NCI-H510A treated with DMSO at 0.1 percent for 48 hours (cell line): ENCODE measurements around the gene TMEM119.

ENCODE experiments used
- DNase-seq: peaks from one replicate; lab custom pipeline; 2025; lab: John Stamatoyannopoulos, UW

Gene TMEM119

DNA sequence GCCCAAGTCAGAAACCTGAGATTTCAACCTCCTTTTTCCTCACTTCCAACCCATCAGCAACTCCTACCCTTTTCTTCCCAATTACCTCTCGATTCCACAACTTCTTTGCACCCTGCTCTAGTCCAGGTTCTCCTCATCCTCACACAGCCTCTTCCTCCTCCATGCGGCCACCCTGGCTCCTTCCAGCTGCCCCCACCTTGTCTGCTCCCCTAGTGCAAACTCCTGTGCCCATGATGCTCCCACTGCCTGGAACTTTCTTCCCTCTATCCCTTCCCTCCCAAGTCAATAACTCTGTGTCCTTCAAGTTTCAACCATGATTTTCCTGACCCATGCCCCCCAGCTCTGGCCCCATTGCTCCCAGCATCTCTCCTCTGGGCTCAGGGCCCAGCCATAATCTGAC lies 18.5 kb upstream of the TMEM119 start:
- DNase-seq = no peak

- no peak for DNase-seq
Observed at GRCh38 chr12:108615918-108616317, 18.0 kb upstream of the TMEM119 start.

DNA sequence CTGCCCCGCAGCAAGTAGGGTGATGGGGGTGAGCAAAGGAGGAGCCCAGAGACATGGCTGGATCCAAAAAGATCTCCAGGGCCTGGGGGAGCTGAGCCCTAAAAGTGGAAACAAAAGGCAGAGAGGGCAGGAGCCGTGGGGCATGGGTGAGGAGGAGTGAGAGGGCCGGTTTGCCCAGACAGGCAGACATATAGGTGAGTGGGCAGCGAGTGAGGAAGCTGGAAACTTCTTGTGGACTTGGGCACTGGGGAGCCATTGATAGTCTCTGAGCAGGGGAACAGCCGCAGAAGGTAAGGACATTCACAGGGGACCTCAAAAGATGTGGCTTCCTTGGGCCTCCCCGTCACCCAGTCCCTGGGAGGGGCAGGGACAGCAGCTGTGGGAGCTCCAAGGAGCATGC lies 16.8 kb upstream of the TMEM119 start:
- no peak for DNase-seq

- DNase-seq = no peak
Observed at GRCh38 chr12:108614041-108614440, 16.2 kb upstream of the TMEM119 start.

GRCh38 chr12:108613548-108613947 lies 15.7 kb upstream of the TMEM119 start:
- DNase-seq = no peak

- DNase-seq = no peak
Observed at GRCh38 chr12:108612788-108613282, 15.0 kb upstream of the TMEM119 start.

DNA sequence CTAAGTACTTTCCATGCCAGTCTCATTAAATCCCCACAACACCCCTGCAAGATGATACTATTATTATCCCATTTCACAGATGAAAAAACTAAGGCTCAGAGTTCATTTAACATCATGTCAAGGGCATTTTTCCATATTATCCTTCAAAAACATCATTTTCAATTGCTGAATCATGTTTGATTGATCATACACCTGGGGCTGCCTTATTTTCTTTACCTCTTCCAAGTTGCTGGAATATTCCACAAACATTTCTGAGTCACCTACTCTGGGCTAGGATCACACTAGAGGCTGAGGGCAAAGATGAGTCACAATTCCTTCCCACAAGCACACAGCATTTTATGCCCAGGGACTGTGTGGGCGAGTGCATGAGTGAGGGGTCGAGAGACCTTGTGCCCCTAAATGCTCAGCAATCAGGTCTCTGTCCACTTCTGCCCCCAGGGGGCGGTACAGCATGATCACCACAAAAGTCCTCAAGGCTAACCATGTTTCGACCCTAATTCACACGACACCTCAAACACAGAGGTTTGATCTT lies 14.1 kb upstream of the TMEM119 start:
- DNase-seq = no peak

GRCh38 chr12:108610856-108611605 lies 13.1 kb upstream of the TMEM119 start:
- DNase-seq = no peak

GRCh38 chr12:108610336-108610815 lies 12.5 kb upstream of the TMEM119 start:
- DNase-seq = no peak

DNA sequence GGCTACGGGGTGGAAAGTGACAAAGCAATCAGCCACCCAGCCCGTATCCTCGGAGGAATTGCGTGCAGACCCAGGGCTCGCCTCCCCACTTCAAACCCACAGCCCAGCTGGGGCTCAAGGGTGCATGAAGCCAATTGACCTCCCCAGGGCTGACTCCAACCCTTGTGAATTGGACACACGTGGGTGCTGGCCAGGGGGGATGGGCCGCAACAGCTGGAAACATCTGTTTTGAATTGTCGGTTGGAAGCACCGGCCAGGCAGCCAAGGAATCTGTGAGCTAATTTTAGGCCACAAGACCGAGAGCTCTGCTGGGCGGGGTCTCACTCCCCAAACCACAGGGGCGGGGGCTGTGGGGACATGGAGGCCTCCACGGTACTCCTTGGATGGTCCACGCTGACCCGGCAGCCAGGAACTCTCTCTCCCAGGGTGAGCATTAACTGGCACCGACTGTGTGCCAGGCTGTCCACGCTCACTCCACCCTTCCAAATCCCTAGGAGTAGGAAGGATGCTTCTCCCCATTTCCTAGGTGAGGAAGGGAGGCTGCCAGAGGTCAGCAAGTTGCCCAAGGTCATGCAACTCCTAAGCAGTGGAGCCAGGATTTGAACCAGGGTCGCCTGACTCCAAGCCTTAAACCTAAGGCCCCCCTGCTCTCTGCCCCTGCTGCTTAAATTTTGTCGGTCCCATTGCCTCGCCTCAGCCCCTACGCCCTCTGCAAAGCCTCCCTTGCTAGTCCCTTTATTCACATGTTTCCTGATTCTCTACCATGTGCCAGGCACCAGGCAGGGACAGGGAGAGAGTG lies 11.9 kb upstream of the TMEM119 start:
- no peak for DNase-seq

DNA sequence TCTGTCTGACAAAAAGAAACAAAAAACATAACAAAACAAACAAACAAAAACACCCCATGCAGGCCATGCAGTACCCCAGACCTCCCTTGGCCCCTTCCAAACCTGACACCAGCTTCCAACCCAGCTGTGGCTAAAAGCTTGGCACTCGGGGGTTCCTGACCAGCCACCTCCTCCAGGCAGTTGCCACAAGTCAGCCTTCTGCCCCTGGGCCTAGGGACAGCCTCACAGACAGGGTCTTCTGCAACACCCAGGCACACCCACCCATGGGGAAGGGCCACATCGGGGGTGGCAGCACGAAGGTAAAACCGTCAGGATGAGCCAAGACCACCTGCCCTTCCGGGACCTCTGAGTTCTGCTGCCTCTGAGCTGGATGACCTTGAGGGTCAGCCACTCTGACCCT lies 10.7 kb upstream of the TMEM119 start:
- no peak for DNase-seq

DNA sequence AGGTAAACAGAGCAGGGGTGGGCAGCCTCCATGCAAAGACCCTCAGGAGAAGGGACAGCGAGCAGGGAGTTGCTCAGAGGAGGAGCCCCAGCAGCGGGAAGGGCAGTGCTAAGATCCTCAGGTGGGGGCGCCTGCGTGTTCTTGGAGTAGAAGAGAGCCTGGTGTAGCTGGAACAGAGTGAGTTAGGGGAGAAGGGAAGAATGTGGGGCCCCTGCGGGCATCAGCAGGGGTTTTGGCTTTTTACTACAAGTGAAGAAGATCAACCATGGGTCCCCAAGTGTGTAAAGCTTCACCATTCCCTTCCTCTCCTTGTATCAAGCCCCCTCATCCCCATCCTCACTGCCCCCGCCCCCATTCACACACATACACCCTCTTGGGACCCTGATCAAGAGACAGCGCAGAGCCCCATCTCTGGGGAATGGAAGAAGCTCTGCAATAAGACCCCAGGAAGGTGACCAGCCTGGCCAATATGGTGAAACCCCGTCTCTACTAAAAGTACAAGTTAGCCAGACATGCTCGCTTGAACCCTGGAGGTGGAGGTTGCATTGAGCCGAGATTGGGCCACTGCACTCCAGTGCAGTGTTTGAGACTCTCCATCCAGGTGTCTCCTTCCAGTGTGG lies 10.2 kb upstream of the TMEM119 start:
- DNase-seq = no peak

DNA sequence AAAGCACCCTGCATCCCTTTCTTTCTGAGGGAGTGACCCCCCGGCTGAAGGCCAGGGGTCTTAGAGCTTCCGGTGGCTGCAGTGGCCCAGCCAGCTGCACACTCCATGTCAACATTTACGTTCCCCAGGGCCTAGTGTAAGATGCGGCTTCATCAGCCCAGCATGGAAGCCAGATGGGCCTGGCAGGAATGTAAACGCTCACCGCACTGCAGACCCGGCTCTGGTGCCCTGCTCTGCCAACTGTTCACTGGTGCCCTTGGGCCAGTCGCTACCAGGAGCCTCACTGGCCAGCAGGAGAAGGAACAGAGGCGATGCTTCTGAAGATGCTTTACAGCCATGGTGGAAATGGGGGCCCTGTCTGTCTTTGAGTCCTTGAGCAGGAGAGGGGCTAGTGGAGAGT lies 8.6 kb upstream of the TMEM119 start:
- no peak for DNase-seq

DNA sequence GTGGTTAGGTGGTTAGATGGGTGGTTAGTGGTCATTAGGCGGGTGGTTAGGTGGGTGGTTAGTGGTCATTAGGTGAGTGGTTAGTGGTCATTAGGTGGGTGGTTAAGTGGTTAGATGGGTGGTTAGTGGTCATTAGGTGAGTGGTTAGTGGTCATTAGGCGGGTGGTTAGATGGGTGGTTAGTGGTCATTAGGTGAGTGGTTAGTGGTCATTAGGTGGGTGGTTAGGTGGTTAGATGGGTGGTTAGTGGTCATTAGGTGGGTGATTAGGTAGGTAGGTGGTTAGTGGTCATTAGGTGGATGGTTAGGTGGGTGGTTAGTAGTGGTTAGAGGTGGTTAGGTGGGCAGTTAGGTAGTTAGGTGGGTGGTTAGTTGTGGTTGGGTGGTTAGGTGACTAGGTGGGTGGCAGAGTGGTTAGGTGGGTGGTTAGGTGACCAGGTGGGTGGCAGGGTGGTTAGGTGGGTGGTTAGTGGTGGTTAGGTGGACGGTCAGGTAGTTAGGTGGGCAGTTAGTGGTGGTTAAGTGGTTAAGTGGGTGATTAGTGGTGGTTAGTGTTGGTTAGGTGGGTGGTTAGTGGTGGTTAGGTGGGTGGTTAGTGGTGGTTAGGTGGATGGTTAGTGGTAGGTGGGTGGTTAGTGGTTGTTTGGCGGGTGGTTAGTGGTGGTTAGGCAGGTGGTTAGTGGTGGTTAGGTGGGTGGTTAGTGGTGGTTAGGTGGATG lies 8.0 kb upstream of the TMEM119 start:
- no peak for DNase-seq

- no peak for DNase-seq
Observed at GRCh38 chr12:108605000-108605689, 7.3 kb upstream of the TMEM119 start.

DNA sequence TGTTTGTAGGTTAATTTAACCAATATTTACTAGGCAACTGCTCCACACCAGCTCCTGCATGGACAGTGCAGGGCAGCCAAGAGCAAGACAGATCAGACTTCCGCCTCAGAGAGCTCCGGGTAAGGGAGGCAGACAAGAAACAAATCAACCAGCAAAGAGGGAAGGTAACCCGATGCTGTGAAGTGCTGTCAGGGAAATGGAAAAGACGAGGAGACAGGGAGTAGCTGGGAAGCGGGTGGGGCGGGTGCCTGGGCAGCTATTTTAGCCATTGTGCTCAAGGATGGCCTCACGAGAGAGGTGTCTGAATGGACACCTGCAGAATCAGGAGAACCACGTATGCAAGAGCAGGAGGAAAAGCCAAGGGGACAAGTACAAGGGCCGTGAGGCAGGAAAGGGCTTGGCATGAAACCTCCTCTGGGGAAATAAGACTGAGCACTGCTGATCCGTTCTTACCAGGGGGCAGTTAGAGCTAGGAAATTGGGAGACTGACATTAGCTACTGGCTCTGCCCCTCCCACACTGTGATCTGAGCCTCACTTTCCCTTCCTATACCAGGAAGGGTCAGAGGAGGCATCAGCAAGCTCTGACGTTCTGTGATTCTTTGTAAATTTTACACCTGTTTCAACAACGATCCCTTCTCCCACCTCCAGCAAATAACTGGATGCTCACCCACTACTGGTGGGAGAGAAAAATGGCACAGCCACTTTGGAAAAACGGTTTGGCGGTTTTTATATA lies 6.5 kb upstream of the TMEM119 start:
- DNase-seq = no peak

GRCh38 chr12:108603743-108604142 lies 5.9 kb upstream of the TMEM119 start:
- DNase-seq = no peak

DNA sequence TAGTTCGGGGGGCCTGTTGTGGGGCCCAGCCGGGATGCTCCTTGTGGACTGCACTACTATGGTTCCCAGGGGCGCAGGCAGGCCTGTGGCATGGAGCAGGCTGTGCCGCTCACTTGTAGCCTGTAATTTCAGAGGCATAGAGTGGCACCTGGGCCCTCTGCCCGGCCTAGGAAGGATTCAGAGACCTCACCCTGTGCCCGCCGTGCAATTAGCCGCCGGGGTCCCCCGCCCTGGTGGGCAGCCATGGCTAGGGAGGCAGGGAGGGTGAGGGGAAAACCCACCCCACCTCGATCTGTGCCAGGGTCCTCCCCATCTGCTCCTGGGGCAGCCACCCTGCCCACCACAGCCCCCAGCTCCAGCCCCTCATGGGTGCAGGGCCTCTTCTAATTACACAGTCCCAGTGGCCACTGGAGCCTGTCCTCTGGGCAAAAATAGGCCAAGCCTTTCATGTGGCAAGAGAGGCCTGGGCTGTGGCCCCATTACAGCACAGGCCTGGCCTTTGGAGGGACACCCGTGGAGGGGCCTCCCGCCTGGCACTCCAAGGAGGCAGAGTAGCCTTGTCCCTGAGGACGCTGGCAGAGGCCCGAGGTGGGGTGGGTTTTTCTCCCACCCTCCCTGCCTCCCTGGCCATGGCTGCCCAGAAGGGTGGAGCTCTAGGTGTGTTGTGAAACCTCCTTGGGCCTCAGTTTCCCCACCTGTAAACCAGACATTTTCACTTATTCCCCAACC lies 5.3 kb upstream of the TMEM119 start:
- DNase-seq = no peak

- DNase-seq = no peak
Observed at GRCh38 chr12:108602209-108602705, 4.4 kb upstream of the TMEM119 start.

DNA sequence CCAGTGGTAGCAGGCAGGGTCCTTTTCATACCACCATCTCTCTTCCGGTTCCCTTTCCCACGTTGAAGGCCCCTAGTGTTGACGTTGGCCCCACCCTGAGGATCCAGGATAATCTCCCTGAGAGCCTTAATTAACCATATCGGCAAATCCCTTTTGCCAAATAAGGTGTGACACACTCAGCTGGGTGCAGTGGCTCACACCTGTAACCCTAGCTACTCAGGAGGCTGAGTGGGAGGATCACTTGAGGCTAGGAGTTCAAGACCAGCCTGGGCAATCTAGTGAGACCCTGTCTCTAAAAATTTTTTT lies 2.8 kb upstream of the TMEM119 start:
- no peak for DNase-seq
